ENCODE data around the gene MAP3K3.

Gene MAP3K3

DNA sequence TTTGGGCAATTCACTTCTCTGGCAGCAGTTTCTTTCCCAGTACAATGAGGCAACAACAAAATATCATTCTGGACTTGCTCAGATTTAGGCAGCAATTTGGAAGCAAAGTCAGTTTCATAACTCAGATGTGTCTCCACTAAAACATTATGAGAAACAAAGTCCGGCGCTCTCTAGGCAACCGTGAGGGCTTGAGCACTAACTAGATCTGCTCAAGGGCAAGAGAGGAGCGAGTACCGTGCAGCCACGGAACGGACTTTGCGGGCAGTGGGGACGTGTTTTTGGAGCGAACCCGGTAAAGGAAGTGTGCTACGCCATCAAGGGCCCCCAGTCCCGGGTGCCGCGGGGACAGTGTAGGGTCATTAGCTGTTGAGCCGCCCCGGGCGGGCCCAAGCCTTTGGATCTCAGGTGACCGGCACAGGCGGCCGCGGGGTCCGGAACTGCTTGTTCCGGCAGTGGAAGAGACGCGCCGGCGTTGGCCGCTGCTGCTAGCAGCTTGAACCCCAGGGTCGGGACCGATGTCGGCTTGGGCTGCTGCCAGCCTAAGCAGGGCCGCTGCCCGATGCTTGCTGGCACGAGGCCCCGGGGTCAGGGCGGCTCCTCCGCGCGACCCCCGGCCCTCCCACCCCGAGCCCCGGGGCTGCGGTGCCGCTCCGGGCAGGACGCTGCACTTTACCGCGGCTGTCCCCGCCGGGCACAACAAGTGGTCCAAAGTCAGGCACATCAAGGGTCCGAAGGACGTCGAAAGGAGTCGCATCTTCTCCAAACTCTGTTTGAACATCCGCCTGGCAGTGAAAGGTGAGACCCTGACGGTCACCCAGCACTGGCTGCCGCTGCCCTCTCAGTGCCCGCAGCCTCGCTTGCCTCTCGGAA, 21.4 kb upstream of the MAP3K3 start, which contains the start of gene TACO1 (continued):
- TF ChIP-seq, protein P1, sequence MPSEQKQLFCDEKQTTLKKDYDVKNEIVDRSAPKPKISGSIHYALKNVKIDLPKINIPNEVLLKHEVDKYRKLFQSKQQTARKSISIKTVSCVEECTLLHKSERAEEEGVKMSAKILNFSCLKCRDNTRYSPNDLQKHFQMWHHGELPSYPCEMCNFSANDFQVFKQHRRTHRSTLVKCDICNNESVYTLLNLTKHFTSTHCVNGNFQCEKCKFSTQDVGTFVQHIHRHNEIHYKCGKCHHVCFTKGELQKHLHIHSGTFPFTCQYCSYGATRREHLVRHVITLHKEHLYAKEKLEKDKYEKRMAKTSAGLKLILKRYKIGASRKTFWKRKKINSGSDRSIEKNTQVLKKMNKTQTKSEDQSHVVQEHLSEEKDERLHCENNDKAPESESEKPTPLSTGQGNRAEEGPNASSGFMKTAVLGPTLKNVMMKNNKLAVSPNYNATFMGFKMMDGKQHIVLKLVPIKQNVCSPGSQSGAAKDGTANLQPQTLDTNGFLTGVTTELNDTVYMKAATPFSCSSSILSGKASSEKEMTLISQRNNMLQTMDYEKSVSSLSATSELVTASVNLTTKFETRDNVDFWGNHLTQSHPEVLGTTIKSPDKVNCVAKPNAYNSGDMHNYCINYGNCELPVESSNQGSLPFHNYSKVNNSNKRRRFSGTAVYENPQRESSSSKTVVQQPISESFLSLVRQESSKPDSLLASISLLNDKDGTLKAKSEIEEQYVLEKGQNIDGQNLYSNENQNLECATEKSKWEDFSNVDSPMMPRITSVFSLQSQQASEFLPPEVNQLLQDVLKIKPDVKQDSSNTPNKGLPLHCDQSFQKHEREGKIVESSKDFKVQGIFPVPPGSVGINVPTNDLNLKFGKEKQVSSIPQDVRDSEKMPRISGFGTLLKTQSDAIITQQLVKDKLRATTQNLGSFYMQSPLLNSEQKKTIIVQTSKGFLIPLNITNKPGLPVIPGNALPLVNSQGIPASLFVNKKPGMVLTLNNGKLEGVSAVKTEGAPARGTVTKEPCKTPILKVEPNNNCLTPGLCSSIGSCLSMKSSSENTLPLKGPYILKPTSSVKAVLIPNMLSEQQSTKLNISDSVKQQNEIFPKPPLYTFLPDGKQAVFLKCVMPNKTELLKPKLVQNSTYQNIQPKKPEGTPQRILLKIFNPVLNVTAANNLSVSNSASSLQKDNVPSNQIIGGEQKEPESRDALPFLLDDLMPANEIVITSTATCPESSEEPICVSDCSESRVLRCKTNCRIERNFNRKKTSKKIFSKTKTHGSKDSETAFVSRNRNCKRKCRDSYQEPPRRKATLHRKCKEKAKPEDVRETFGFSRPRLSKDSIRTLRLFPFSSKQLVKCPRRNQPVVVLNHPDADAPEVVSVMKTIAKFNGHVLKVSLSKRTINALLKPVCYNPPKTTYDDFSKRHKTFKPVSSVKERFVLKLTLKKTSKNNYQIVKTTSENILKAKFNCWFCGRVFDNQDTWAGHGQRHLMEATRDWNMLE (tag by site-specific recombination; conservative IDR thresholded peaks at IDR 0.05; ENCODE audit: low read depth): peak; percentile 98
- TF ChIP-seq ZNF558 (tag by site-specific recombination; IDR thresholded peaks at IDR 0.05) (peak; percentile 80), ZSCAN30 (tag by site-specific recombination; IDR thresholded peaks at IDR 0.05) (peak; percentile 99), ZNF560 (tag by site-specific recombination; IDR thresholded peaks at IDR 0.05; ENCODE audit: borderline replicate concordance) (no peak), ZNF837 (tag by site-specific recombination; IDR thresholded peaks at IDR 0.05) (no peak), ZNF624 (tag by site-specific recombination; IDR thresholded peaks at IDR 0.05) (peak; percentile 88; the same call in 1 of the 2 replicates), ZNF157 (tag by site-specific recombination; IDR thresholded peaks at IDR 0.05) (no peak), ZNF335 (tag by site-specific recombination; conservative IDR thresholded peaks at IDR 0.05) (peak; percentile 97), ZNF544 (tag by site-specific recombination; IDR thresholded peaks at IDR 0.05) (no peak), ZNF311 (tag by site-specific recombination; IDR thresholded peaks at IDR 0.05; ENCODE audit: borderline replicate concordance) (no peak), ZNF654 (tag by site-specific recombination; IDR thresholded peaks at IDR 0.05; ENCODE audit: low read depth) (peak; percentile 25; the same call in 1 of the 2 replicates), IKZF3 (tag by site-specific recombination; IDR thresholded peaks at IDR 0.05) (no peak), KLF8 (tag by site-specific recombination; IDR thresholded peaks at IDR 0.05) (peak; percentile 93), GLI4 (tag by site-specific recombination; IDR thresholded peaks at IDR 0.05) (peak; percentile 96), ZNF596 (tag by site-specific recombination; IDR thresholded peaks at IDR 0.05) (peak; percentile 43), EGR2 (tag by site-specific recombination; IDR thresholded peaks at IDR 0.05; ENCODE audit: low read depth) (no peak), YY2 (tag by site-specific recombination; IDR thresholded peaks at IDR 0.05) (peak; percentile 92), MEIS1 (CRISPR knock-in tag; IDR thresholded peaks at IDR 0.05; ENCODE audit: borderline replicate concordance) (no peak), ZNF175 (tag by site-specific recombination; IDR thresholded peaks at IDR 0.05) (no peak)
- TF ChIP-seq, protein P2, sequence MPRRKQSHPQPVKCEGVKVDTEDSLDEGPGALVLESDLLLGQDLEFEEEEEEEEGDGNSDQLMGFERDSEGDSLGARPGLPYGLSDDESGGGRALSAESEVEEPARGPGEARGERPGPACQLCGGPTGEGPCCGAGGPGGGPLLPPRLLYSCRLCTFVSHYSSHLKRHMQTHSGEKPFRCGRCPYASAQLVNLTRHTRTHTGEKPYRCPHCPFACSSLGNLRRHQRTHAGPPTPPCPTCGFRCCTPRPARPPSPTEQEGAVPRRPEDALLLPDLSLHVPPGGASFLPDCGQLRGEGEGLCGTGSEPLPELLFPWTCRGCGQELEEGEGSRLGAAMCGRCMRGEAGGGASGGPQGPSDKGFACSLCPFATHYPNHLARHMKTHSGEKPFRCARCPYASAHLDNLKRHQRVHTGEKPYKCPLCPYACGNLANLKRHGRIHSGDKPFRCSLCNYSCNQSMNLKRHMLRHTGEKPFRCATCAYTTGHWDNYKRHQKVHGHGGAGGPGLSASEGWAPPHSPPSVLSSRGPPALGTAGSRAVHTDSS (tag by site-specific recombination; IDR thresholded peaks at IDR 0.05): peak; percentile 39; the same call in 1 of the 2 replicates
- TF ChIP-seq, protein P3, sequence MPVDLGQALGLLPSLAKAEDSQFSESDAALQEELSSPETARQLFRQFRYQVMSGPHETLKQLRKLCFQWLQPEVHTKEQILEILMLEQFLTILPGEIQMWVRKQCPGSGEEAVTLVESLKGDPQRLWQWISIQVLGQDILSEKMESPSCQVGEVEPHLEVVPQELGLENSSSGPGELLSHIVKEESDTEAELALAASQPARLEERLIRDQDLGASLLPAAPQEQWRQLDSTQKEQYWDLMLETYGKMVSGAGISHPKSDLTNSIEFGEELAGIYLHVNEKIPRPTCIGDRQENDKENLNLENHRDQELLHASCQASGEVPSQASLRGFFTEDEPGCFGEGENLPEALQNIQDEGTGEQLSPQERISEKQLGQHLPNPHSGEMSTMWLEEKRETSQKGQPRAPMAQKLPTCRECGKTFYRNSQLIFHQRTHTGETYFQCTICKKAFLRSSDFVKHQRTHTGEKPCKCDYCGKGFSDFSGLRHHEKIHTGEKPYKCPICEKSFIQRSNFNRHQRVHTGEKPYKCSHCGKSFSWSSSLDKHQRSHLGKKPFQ (tag by site-specific recombination; IDR thresholded peaks at IDR 0.05): peak; percentile 45; the same call in 1 of the 2 replicates
- TF ChIP-seq, protein P4, sequence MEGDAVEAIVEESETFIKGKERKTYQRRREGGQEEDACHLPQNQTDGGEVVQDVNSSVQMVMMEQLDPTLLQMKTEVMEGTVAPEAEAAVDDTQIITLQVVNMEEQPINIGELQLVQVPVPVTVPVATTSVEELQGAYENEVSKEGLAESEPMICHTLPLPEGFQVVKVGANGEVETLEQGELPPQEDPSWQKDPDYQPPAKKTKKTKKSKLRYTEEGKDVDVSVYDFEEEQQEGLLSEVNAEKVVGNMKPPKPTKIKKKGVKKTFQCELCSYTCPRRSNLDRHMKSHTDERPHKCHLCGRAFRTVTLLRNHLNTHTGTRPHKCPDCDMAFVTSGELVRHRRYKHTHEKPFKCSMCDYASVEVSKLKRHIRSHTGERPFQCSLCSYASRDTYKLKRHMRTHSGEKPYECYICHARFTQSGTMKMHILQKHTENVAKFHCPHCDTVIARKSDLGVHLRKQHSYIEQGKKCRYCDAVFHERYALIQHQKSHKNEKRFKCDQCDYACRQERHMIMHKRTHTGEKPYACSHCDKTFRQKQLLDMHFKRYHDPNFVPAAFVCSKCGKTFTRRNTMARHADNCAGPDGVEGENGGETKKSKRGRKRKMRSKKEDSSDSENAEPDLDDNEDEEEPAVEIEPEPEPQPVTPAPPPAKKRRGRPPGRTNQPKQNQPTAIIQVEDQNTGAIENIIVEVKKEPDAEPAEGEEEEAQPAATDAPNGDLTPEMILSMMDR (tag by site-specific recombination; IDR thresholded peaks at IDR 0.05): no peak; the same call in 1 of the 2 replicates
- TF ChIP-seq, protein P5, sequence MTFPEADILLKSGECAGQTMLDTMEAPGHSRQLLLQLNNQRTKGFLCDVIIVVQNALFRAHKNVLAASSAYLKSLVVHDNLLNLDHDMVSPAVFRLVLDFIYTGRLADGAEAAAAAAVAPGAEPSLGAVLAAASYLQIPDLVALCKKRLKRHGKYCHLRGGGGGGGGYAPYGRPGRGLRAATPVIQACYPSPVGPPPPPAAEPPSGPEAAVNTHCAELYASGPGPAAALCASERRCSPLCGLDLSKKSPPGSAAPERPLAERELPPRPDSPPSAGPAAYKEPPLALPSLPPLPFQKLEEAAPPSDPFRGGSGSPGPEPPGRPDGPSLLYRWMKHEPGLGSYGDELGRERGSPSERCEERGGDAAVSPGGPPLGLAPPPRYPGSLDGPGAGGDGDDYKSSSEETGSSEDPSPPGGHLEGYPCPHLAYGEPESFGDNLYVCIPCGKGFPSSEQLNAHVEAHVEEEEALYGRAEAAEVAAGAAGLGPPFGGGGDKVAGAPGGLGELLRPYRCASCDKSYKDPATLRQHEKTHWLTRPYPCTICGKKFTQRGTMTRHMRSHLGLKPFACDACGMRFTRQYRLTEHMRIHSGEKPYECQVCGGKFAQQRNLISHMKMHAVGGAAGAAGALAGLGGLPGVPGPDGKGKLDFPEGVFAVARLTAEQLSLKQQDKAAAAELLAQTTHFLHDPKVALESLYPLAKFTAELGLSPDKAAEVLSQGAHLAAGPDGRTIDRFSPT (tag by site-specific recombination; IDR thresholded peaks at IDR 0.05): peak; percentile 54; the same call in 1 of the 2 replicates
- TF ChIP-seq, protein P6, sequence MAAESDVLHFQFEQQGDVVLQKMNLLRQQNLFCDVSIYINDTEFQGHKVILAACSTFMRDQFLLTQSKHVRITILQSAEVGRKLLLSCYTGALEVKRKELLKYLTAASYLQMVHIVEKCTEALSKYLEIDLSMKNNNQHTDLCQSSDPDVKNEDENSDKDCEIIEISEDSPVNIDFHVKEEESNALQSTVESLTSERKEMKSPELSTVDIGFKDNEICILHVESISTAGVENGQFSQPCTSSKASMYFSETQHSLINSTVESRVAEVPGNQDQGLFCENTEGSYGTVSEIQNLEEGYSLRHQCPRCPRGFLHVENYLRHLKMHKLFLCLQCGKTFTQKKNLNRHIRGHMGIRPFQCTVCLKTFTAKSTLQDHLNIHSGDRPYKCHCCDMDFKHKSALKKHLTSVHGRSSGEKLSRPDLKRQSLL (tag by site-specific recombination; IDR thresholded peaks at IDR 0.05): peak; percentile 72; the same call in 1 of the 2 replicates

Measured in HEK293 (cell line).